ENCODE data around the gene EMB.
A peak's percentile ranks its signal among the peaks of the same experiment; 100 is the strongest.
"Not testable (repeated sequence)": the region's sequence is repeated elsewhere in the genome, so short reads cannot be mapped to it uniquely, and the experiment has no call there.

Gene EMB

GRCh38 chr5:50440651-50441492, at the start of gene EMB:
TSS of gene EMB (minus strand) at chr5:50441288. CDS start at chr5:50441151, 137 bp downstream.
- peak; percentile 80 to 94 for DNase-seq

GRCh38 chr5:50489491-50489890, 48.4 kb upstream of the EMB start:
- DNase-seq: not testable (repeated sequence)

- DNase-seq: not testable (repeated sequence)
These were observed 37.7 kb upstream of the EMB start for GRCh38 chr5:50478790-50479189.

GRCh38 chr5:50476549-50476948, 35.5 kb upstream of the EMB start:
- DNase-seq: no peak

- not testable (repeated sequence) for DNase-seq
These were observed 23.9 kb upstream of the EMB start for GRCh38 chr5:50465015-50465414.

- no peak for DNase-seq
These were observed 22.6 kb upstream of the EMB start for GRCh38 chr5:50463726-50464125.

GRCh38 chr5:50463047-50463446, 22.0 kb upstream of the EMB start:
- no peak for DNase-seq

- not testable (repeated sequence) for DNase-seq
These were observed 21.5 kb upstream of the EMB start for GRCh38 chr5:50462579-50462978.

- DNase-seq: peak; percentile 25 to 61
These were observed 17.3 kb upstream of the EMB start for GRCh38 chr5:50458372-50458771.

GRCh38 chr5:50449241-50449640, 8.2 kb upstream of the EMB start:
- DNase-seq: not testable (repeated sequence)

GRCh38 chr5:50447941-50448340, 6.9 kb upstream of the EMB start:
- no peak for DNase-seq

- no peak for DNase-seq
These were observed 6.1 kb upstream of the EMB start for GRCh38 chr5:50447228-50447627.

- DNase-seq: no peak
These were observed 4.3 kb upstream of the EMB start for GRCh38 chr5:50445296-50445949.

GRCh38 chr5:50442559-50443539, 1.8 kb upstream of the EMB start:
- DNase-seq: not testable (repeated sequence)

- DNase-seq: no peak
These were observed 436 bp upstream of the EMB start for GRCh38 chr5:50441493-50441955.

- DNase-seq: no peak
These were observed 1.9 kb downstream of the EMB start for GRCh38 chr5:50439221-50439620.

GRCh38 chr5:50438060-50438459, 3.0 kb downstream of the EMB start:
- DNase-seq: not testable (repeated sequence)

- no peak for DNase-seq
These were observed 5.9 kb downstream of the EMB start for GRCh38 chr5:50435168-50435567.

- not testable (repeated sequence) for DNase-seq
These were observed 9.8 kb downstream of the EMB start for GRCh38 chr5:50431133-50431904.

- DNase-seq: not testable (repeated sequence)
These were observed 17.8 kb downstream of the EMB start for GRCh38 chr5:50423100-50423799.
